Memory B cell (primary cell): Measurements from ENCODE around the gene R3HDM1.

Experiments used
- ATAC-seq: fragments of 150-1000 bp; cut with Tn5 transposase; 2 replicates; pipeline ENCODE4 v1.10.0; 2021; ENCODE audit warnings: low read depth, mild to moderate bottlenecking, moderate library complexity
- DNase-seq, 2 donors: peaks; one replicate each; pipeline ENCODE4 v3.0.0; 2022; ENCODE audit warnings: low spot score in 2 of 2
- H3K27ac Mint-ChIP-seq: one replicate; pipeline ENCODE4 v1.8.0; 2022; ENCODE audit warnings: mild to moderate bottlenecking, moderate library complexity, mixed read lengths
- H3K27me3 Mint-ChIP-seq: one replicate; pipeline ENCODE4 v1.8.0; 2022; ENCODE audit warnings: mixed read lengths
- H3K36me3 Mint-ChIP-seq: one replicate; pipeline ENCODE4 v1.8.0; 2022; ENCODE audit warnings: mild to moderate bottlenecking, mixed read lengths
- H3K4me1 Mint-ChIP-seq: one replicate; pipeline ENCODE4 v1.8.0; 2022; ENCODE audit warnings: mixed read lengths
- H3K4me3 Mint-ChIP-seq: one replicate; pipeline ENCODE4 v1.8.0; 2022; ENCODE audit warnings: mild to moderate bottlenecking, moderate library complexity, mixed read lengths
- H3K9me3 Mint-ChIP-seq: one replicate; pipeline ENCODE4 v1.8.0; 2022; ENCODE audit warnings: mixed read lengths

R3HDM1 gene

DNA sequence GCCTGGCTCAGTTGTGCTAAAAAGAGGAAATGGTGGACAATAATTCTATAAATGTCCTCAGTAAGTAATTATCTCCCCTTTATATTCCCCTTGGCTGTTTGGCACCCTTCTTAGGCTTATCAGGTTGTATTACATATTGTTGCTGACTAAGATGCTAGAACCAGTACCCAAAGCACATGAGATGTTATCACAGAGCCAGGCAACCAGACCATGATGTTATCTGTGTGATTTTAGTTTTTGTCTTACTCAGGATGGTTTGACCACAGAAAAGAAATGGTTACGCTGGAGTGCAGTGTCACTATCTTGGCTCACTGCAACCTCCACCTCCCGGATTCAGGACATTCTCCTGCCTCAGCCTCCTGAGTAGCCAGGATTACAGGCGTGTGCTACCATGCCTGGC is 15.2 kb downstream of the R3HDM1 start:
- Mint-ChIP-seq H3K4me3 (no peak overlapping the region), H3K36me3 (peaks cover 2% of the 10 kb centered on the region), H3K9me3 (no peaks in the 10 kb centered on the region), H3K4me1 (peaks cover 16% of the 10 kb centered on the region), H3K27ac (no peak overlapping the region), H3K27me3 (no peaks in the 10 kb centered on the region)
- DNase-seq (no peak), ATAC-seq (no peak)

DNA sequence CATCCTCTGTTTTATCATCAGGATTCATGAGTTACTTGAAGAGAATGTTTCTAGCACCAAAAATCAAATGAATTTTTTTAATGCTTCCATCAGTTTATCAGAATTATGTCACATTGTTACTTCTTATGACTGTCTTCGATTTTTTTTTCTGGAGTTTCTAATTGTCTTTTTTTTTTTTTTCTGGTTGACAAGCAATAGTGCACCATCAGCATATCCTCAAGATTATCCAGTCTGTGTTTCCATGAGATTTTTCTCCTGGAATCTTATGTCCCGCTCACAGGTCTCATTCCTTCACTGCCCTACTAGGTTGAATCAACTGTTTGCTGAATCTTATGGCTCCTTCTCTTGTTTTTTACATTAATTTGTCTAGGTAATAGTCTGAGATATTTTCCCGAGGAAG is 16.0 kb downstream of the R3HDM1 start:
- Mint-ChIP-seq H3K4me1 (peaks cover 15% of the 10 kb centered on the region), H3K9me3 (no peaks in the 10 kb centered on the region), H3K27me3 (no peaks in the 10 kb centered on the region), H3K27ac (no peak overlapping the region), H3K36me3 (peaks cover 2% of the 10 kb centered on the region), H3K4me3 (no peak overlapping the region)
- ATAC-seq (no peak), DNase-seq (no peak)

DNA sequence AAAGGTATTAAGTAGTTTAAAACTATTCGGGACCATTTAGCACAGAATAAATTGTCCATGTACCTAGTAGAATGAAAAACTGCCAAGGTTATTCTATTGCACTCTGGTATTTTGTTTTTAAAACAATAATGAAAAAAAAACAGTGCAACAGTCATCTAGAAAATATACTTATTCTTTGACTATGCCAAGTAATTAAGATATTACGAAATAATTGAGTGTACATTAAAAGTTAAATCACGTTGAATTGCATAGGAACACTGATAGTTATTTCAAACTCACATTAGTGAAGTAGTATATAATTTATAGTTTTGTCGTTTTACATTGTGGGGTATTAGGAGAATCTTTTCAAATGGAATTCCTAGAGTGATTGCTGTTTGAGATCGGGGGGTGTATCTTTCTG is 20.1 kb downstream of the R3HDM1 start:
- peaks cover 7% of the 10 kb centered on the region for H3K4me1 Mint-ChIP-seq
- no peak for ATAC-seq
- no peak overlapping the region for H3K4me3 Mint-ChIP-seq
- peaks cover 3% of the 10 kb centered on the region for H3K36me3 Mint-ChIP-seq
- no peaks in the 10 kb centered on the region for H3K9me3 Mint-ChIP-seq
- no peak for DNase-seq
- H3K27me3 Mint-ChIP-seq: no peaks in the 10 kb centered on the region
- H3K27ac Mint-ChIP-seq: no peak overlapping the region

DNA sequence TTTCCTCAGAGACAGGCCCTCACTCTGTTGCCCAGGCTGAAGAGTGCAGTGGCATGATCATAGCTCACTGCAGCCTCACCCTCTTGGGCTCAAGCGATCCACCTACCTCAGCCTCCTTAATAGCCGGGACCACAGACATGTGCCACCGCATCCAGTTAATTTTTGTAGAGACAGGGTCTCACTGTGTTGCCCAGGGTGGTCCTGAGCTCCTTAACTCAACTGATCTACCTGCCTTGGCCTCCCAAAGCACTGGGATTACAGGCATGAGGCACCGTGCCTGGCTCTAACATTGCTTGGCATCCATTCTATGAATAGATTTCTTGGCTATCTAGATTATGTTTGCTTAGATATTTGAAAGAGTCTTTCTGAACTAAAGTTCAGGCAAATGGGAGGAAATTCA is 21.6 kb downstream of the R3HDM1 start:
- H3K27me3 Mint-ChIP-seq: no peaks in the 10 kb centered on the region
- no peak overlapping the region for H3K4me3 Mint-ChIP-seq
- H3K4me1 Mint-ChIP-seq: peaks cover 10% of the 10 kb centered on the region
- ATAC-seq: no peak
- H3K9me3 Mint-ChIP-seq: no peaks in the 10 kb centered on the region
- peaks cover 3% of the 10 kb centered on the region for H3K36me3 Mint-ChIP-seq
- H3K27ac Mint-ChIP-seq: no peak overlapping the region
- no peak for DNase-seq

DNA sequence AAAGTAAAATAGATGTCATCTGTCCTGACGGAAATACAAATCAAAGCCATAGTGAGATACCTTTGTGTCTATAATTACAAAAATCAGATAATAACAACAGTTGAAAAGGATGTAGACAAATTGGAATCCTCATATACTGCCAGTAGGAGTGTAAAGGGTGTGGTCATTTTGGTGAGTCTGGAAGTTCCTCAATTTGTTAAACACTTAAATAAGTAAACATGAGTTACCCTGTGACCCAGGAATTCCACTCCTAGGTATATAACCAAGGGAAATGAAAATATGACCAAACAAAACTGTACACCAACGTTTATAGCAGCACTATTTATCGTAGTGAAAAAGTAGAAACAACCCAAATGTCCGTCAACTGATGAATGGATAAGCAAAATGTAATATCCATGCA is 24.0 kb downstream of the R3HDM1 start:
- Mint-ChIP-seq H3K36me3 (peaks cover 3% of the 10 kb centered on the region), H3K27me3 (no peaks in the 10 kb centered on the region), H3K4me1 (peaks cover 8% of the 10 kb centered on the region), H3K4me3 (no peak overlapping the region), H3K9me3 (no peaks in the 10 kb centered on the region), H3K27ac (no peak overlapping the region)
- DNase-seq: no peak
- no peak for ATAC-seq

DNA sequence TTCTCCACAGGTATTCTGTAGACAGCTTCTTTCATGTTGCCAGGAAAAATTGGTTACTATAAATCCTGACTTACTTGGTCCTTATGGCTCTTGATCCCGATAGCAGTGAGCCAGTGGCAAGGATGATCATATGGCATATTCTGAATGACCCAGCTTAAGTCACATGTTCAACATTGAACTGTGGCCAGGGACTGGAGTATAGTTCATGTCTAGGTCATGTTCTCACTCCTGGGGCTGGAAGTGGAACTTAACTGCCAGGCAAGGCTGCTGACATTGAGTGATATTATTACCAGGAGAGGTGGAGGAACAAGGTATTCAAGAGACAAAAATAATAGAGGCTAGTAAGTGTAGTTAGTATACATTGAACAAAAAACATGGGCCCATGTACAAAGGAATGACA is 26.2 kb downstream of the R3HDM1 start:
- DNase-seq (no peak), ATAC-seq (no peak)
- H3K9me3 Mint-ChIP-seq: no peaks in the 10 kb centered on the region
- H3K4me3 Mint-ChIP-seq: no peak overlapping the region
- no peaks in the 10 kb centered on the region for H3K27me3 Mint-ChIP-seq
- H3K4me1 Mint-ChIP-seq: peaks cover 8% of the 10 kb centered on the region
- H3K36me3 Mint-ChIP-seq: peaks cover 3% of the 10 kb centered on the region
- no peak overlapping the region for H3K27ac Mint-ChIP-seq

DNA sequence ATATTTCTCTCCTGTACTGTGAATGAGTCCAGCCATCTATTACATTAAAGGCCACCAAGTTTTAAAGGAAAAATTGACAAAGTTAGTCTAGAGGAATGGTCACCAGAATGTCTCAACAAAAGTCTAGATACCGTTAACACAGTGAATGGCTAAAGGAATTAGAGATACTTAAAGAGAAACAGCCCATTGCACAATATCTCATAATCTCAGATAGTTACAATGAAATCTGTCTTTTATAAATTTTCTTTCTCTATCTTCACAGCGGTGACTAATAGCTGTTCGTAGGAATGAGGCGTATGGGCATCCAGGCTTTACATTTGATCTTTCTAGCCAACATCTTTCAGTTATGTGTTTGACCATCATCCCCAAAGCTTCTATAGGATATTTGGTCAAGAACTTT is 30.6 kb downstream of the R3HDM1 start:
- ATAC-seq: no peak
- Mint-ChIP-seq H3K27me3 (no peaks in the 10 kb centered on the region), H3K4me1 (peaks cover 6% of the 10 kb centered on the region), H3K4me3 (no peak overlapping the region), H3K27ac (no peak overlapping the region), H3K9me3 (no peaks in the 10 kb centered on the region), H3K36me3 (peaks cover 5% of the 10 kb centered on the region)
- no peak for DNase-seq

DNA sequence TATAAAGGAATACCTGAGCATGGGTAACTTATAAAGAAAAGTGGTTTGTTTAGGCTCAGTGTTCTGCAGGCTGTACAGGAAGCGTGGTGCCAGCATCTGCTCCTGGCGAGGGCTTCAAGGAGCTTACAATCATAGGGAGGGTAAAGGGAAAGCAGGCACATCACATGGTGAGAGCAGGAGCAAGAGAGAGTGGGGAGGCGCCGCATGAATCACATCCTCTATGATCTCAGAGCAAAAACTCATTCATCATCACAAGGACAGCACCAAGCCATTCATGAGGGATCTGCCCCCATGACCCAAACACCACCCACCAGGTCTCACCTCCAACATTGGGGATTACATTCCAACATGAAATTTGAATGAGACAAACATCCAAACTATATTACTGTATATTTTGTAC is 32.5 kb downstream of the R3HDM1 start:
- peaks cover 5% of the 10 kb centered on the region for H3K36me3 Mint-ChIP-seq
- H3K27ac Mint-ChIP-seq: no peak overlapping the region
- H3K4me1 Mint-ChIP-seq: peaks cover 2% of the 10 kb centered on the region
- no peak for DNase-seq
- H3K4me3 Mint-ChIP-seq: no peak overlapping the region
- no peaks in the 10 kb centered on the region for H3K9me3 Mint-ChIP-seq
- ATAC-seq: no peak
- H3K27me3 Mint-ChIP-seq: no peaks in the 10 kb centered on the region

DNA sequence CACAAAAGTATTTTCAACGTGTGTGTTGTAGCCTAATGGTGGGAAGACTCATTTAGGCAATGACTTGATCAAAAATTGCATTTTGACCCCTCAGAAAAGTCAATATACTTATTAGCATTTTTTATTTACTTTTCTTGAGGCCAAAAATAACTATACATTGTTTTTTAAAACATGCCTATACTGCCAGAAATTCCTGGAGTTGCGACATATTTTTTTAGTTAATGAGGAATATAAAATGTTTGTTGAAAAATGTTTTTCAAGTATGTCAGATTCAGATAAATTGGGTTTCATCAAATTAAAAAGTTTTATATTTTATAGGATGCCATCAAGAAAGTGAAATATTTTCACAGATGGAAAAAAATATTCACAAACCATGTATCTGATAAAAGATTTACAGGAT is 39.6 kb downstream of the R3HDM1 start:
- peaks cover 13% of the 10 kb centered on the region for H3K36me3 Mint-ChIP-seq
- no peaks in the 10 kb centered on the region for H3K4me1 Mint-ChIP-seq
- H3K27me3 Mint-ChIP-seq: no peaks in the 10 kb centered on the region
- no peak overlapping the region for H3K27ac Mint-ChIP-seq
- no peak overlapping the region for H3K4me3 Mint-ChIP-seq
- no peaks in the 10 kb centered on the region for H3K9me3 Mint-ChIP-seq
- DNase-seq: no peak
- ATAC-seq: no peak

DNA sequence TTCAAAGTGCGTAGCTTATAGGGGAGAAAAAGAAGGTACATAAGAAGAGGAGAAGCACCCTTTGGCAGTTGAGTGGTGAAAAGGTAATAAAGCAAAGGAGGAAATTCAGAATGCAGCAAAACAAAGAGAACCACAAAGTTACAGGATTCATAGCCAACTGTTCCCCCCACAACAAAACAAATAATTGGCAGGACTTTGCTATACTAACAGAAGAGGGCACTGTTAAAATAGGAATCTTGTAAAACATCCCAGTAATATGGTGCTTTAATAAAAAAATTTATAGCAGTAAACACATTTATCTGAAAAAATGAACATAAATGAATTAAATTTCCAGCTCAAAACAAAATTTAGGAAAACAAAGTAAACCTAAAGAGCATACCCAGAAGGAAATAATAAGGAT is 42.3 kb downstream of the R3HDM1 start:
- Mint-ChIP-seq H3K4me3 (no peak overlapping the region), H3K27me3 (no peaks in the 10 kb centered on the region), H3K9me3 (no peaks in the 10 kb centered on the region), H3K4me1 (peaks cover 6% of the 10 kb centered on the region), H3K27ac (no peak overlapping the region), H3K36me3 (peaks cover 13% of the 10 kb centered on the region)
- DNase-seq (no peak), ATAC-seq (no peak)

DNA sequence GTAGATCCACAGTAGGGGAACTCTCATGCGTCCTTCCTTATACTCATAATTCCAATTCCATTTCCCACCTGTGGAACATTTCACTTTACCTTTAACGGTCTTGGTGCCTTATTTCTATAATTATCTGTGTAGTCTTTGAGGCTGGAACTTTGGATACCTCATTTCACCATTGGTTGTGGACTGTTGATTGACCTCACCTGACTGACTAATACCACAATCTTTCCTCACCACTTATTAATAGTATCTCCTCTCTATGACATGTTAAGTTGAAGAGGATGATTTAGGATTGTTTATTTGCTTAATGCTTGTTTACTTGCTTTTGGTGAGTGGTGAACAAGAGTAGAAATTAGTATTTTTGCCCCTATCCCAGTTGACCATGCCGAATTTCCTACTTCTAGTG is 50.0 kb downstream of the R3HDM1 start:
- H3K9me3 Mint-ChIP-seq: no peaks in the 10 kb centered on the region
- no peak overlapping the region for H3K4me3 Mint-ChIP-seq
- DNase-seq: no peak
- peaks cover 17% of the 10 kb centered on the region for H3K4me1 Mint-ChIP-seq
- no peak overlapping the region for H3K27ac Mint-ChIP-seq
- no peaks in the 10 kb centered on the region for H3K27me3 Mint-ChIP-seq
- no peak for ATAC-seq
- no peaks in the 10 kb centered on the region for H3K36me3 Mint-ChIP-seq

DNA sequence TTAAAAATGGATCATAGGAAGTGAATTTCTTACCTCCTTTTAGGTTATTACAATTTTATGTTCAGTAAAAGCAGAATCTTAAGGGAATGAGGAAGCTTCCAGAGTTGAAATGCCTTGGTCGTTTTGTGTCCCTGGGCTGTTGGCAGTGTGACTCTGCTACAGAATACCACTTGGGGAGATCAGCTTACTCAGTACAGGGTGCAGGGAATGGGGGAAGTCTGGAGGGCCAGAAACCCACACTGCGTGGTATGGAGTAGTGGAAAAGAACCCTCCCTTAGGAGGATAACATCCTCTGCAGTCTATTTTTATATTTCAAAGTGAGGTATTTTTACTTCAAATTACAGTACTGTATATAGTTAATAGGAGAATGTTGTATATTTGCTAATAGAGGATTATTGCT is 51.1 kb downstream of the R3HDM1 start:
- Mint-ChIP-seq H3K27ac (no peak overlapping the region), H3K27me3 (no peaks in the 10 kb centered on the region), H3K36me3 (no peaks in the 10 kb centered on the region), H3K4me1 (peaks cover 17% of the 10 kb centered on the region), H3K9me3 (no peaks in the 10 kb centered on the region), H3K4me3 (no peak overlapping the region)
- ATAC-seq (no peak), DNase-seq (no peak)

DNA sequence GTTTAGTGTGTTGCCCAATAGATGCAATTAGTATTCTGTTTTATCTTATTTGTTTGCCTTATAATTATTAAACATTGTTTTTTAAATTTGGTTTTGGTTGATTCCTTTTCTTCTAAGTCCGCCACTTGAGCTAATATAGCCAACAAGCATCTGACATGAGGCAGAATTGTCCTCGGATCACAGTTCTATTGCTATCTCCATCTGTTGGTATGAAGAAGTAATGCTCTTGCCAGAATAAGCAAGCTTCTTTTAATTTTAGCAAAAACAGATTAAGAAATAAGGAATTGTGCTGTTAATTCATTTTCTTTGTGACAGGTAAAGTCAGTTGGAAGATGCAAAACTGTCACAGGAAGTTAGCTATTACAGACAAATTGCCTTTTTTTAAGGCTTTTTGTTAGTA is 54.3 kb downstream of the R3HDM1 start:
- no peak overlapping the region for H3K27ac Mint-ChIP-seq
- H3K36me3 Mint-ChIP-seq: peaks cover 5% of the 10 kb centered on the region
- H3K4me3 Mint-ChIP-seq: no peak overlapping the region
- no peak for DNase-seq
- peaks cover 13% of the 10 kb centered on the region for H3K4me1 Mint-ChIP-seq
- no peak for ATAC-seq
- H3K9me3 Mint-ChIP-seq: no peaks in the 10 kb centered on the region
- H3K27me3 Mint-ChIP-seq: no peaks in the 10 kb centered on the region

DNA sequence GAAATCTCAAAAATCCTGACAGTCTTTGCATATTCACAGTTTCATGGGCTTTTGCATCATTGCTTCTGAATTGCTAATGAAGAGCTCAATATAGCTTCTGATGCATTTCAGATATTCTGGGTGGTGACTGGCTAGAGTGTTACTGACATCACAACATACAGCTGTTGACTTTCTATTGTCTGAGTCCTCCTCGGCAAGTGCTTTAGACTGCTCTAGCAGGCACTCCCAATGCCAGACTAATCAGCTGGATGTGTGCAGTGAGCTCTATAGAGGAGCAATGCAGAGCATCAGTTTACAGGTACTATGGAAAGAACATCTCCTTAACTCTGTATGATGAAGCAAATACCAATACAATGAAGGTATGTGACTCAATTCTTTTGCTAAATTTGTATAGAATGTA is 54.9 kb downstream of the R3HDM1 start:
- Mint-ChIP-seq H3K27ac (peak overlapping the region; percentile 7), H3K9me3 (no peaks in the 10 kb centered on the region), H3K36me3 (peaks cover 5% of the 10 kb centered on the region), H3K4me3 (no peak overlapping the region), H3K4me1 (peaks cover 10% of the 10 kb centered on the region), H3K27me3 (no peaks in the 10 kb centered on the region)
- ATAC-seq (no peak), DNase-seq (no peak)

DNA sequence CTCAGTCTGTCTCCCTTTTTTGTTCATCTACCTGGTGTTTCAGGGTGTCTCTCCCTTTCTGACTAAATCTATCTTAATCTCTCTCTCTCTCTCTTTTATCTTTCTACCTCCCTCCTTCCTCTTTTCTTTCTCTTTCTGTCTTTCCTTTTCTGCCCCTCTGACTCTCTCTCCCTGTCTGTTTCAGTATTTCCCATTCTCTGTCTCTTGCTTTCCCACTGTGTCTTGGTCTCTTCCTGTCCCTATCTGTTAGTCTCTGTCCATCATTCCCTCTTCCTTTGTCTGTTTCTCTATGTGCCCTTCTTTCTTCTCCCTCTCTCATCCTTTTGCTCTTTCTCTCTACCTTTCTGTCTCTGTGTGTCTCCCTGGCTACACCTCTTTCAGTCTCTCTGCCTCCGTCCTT is 56.7 kb downstream of the R3HDM1 start:
- Mint-ChIP-seq H3K4me3 (no peak overlapping the region), H3K4me1 (peaks cover 8% of the 10 kb centered on the region), H3K9me3 (no peaks in the 10 kb centered on the region), H3K27me3 (no peaks in the 10 kb centered on the region), H3K27ac (no peak overlapping the region), H3K36me3 (peaks cover 9% of the 10 kb centered on the region)
- DNase-seq: no peak
- no peak for ATAC-seq
